Cortex of kidney (tissue), 1 donor: Measurements from ENCODE around the gene SFXN5.

Experiments used
- DNase-seq: peaks from one replicate; lab custom pipeline; 2025; lab: John Stamatoyannopoulos, UW

Gene SFXN5

DNA sequence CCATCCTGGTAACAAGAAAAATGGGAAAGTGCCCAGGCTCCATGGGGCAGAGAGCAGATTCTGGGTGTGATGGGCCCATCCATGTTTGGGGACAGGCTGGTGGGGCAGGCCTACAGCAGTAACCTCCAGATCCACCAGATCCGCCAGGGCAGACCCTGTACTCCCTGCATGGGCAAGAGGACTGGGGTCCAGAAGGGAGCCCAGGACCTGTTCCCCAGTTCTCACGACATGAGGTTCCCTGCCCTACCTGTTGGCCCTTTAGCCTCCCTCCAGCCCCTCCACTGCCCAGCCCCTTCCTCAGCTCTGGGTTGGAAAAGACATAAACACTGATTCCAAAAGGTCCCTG, 115.5 kb downstream of the SFXN5 start:
- no peak for DNase-seq

GRCh38 chr2:72955228-72956049, 116.1 kb downstream of the SFXN5 start:
- no peak for DNase-seq

GRCh38 chr2:72954376-72955227, 116.9 kb downstream of the SFXN5 start:
- DNase-seq = no peak

- DNase-seq = no peak
Measured at GRCh38 chr2:72953976-72954375, 117.5 kb downstream of the SFXN5 start.

DNA sequence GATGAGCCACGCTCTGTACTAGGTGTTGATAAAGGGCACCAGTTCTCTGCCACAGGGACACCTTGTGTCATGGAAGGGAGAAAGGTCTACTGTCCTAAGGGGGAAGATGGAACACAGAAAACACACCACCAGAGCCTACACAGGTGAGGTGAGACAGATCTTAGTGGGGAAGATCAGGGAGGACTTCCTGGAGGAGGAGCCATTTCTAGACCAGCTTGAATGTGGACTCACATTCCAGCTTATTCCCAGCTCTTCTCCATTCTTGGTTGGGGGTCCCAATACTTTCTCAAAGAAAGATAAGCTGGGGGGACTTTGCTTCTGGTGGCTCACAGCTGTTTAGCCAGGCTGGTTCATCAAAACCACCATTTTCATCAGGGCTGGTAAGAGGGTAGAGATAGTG, 118.0 kb downstream of the SFXN5 start:
- DNase-seq = no peak

- no peak for DNase-seq
Measured at GRCh38 chr2:72952961-72953360, 118.6 kb downstream of the SFXN5 start.

GRCh38 chr2:72952110-72952823, 119.2 kb downstream of the SFXN5 start:
- DNase-seq = no peak

GRCh38 chr2:72951303-72952095, 120.0 kb downstream of the SFXN5 start:
- no peak for DNase-seq

DNA sequence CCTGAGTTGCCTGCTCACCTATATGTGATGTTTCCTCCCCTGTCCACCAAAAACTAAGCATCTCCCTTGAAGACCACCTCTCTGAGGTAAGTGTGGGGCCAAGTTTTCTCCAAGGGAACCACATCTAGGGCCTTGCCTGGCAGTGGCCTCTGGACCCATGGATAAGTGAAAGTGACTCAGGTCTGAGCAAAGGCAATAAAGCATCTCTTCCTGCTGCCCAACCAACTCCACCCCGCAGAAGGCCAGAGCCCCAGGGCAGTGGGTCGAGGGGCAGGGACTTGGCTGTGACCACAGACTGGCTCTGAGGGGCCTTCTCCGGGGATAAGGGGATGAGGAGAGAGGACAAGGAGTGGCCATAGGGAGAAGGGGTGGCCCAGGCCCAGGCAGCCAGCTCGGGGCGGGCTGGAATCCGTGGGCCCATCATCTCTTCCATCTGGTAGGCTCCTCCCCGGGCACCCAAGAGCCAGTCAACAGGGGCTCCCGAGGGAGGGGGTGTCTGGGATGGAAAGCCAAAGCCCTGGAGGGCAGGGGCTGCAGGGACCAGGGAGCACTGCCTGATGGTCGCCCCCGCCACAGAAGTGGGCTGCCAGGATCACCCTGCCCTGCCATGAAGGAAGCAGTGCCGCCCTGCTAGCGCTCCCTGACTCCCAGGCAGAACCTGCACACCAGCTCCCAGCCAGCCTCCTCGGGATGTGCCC, 120.8 kb downstream of the SFXN5 start:
- DNase-seq = no peak

DNA sequence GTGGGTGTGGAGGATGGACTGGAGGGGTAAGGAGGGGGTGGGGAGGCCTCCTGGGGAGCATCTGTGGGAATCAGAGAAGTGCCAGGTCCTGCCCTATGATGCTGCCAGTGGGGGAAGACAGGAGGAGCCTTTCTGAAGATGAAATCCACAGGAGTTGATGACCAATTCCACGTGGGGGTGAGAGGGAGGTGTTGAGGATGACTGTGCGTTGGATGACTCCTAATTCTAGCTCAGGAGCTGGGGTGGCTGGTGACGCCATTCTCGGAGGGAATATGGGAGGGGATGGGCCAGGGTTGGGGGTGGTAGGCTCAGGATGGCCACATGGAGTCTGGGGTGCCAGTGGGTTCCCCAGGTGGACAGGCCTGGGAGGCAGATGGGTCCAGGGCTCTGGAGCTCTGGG, 121.9 kb downstream of the SFXN5 start:
- DNase-seq = no peak

- no peak for DNase-seq
Measured at GRCh38 chr2:72949045-72949444, 122.5 kb downstream of the SFXN5 start.

- DNase-seq = no peak
Measured at GRCh38 chr2:72947952-72948830, 123.3 kb downstream of the SFXN5 start.

GRCh38 chr2:72946466-72946865, 125.0 kb downstream of the SFXN5 start:
- DNase-seq = no peak

- DNase-seq = no peak
Measured at GRCh38 chr2:72945450-72946019, 126.0 kb downstream of the SFXN5 start.

DNA sequence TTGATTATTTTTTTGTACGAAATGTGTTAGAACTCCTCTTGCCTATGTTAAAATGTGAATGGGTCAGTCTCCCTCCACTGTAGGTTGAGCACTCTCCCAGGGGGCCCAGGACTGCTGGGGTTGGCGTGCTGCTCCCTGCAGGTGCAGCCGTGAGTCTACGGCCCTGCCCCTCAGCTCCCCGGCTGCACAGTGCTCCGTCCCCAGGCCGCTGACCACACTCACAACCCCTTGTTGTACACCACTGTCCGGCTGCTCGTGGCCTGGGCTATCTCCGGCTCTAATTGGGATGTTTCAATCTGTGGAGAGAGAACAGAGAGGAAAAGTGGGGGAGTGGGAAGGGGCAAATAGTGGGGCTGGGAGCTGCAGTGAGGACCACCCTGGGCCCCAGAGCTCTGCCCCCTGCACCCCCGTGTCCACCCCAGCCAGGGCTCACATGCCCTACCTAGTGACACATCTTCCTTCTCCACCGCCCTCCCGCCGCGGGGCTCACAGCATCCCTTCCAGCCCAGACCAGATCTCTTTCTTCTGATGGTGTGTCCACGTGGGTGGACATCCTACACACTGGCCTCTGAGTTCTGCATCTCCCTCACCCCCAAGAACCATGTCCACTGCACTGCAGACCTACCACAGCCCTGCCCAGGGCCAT, 126.6 kb downstream of the SFXN5 start:
- DNase-seq = no peak

DNA sequence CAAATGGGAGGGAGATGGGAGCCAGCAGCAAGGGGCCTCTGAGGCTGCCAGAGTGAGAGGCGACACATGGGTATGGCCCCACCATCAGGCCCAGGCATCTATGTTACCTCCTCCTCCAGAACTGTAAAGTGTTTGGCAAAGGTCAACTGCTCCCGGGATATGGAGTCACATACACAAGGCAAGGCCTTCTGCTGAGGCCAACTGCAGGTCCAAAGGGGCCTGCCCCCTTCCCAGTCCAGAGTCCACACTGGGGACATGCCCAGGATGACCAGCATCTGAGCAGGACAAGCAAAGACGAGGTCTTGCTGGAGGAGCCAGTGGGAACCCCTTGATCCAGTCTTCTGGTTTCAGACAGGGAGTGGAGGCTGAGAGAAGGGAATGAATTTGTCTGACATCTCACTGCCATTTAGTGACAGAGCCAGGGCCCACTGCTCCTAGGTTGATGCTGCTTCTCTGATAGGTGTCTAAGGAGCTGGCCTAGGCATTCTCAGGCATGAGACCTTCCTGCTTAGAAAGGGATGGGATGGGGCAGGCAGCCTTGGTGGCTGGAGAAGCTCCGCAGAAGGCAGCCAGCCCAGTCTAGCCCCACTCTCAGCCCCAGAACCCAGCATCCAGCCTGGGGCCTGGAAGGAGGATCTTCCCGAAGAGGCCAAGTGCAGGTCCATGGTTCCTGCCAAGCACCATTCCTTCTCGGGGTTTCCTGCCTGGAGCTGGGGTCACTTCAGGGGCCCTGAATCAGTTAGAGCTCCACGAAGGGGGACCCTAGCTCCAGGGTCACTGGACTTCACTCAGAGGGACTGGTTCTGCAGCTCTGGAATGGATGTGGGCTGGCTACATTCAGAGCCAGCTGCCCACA, 127.7 kb downstream of the SFXN5 start:
- no peak for DNase-seq

GRCh38 chr2:72942881-72943418, 128.6 kb downstream of the SFXN5 start:
- no peak for DNase-seq

DNA sequence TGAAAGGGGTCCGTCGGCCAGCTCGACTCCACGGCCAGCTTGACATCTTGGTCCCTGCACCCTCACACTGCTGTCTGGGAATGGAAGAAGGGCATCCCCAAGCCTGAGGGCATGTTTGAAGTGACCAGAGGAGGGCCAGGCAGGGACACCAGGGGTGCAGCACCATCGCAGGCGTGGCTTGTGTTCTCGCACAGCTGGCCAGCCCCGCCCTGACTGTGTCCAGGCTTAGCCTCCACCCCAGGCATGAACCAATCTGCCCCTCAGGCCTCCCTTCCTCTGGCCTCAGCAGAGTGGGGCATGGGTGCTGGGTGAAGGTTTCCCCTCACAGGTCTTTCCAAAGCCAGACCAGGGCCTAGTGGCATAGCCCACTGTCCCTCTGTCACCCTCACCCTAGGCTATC, 129.2 kb downstream of the SFXN5 start:
- DNase-seq = no peak
